Measurements from ENCODE around the gene JARID2. TPM values are rescaled to one million over a fixed set of nuclear protein-coding genes. Genes with fewer than 3 reads are reported as not detected.

Gene JARID2
- total and polyA plus RNA-seq, 7 experiments from 2014 or later: 6.9 to 39.6 (median 24.1) TPM

DNA sequence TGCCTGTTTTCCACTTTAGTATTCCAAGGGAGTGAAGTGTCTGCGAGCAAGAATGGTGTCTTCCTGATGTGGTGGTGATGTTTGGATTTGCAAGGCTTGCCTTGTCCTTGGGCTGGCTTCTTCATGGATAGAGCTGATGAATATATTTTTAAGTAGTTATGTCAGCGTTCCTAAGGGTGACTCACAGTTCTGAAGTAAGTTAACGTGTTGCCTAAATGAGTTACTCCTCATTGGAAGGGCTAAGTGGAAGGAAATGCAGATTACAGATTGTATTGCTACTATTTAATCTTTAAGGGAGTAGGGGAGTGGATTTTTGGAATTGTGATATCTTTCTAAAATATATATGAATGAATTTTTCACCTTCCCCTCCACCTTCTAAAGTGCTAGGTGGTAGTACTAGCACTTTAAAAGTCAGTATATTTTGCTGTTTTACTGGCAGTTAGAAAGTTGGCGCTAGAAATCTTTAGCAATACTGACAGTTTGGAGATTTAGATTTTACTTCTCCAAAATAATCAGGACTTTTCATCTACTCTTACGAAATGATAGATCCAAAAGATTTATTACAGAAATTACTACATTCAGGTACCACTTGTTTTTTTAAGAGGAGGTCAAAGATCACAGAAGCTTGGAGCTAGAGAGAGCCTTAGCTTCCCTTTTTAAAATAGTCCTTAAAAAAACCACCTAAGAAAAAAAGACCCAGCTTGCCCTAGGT is 197.4 kb downstream of the JARID2 start:
- POLR2A ChIA-PET: no interaction called here
- no peak overlapping the region for H3K27ac Mint-ChIP-seq
- ATAC-seq: no peak

DNA sequence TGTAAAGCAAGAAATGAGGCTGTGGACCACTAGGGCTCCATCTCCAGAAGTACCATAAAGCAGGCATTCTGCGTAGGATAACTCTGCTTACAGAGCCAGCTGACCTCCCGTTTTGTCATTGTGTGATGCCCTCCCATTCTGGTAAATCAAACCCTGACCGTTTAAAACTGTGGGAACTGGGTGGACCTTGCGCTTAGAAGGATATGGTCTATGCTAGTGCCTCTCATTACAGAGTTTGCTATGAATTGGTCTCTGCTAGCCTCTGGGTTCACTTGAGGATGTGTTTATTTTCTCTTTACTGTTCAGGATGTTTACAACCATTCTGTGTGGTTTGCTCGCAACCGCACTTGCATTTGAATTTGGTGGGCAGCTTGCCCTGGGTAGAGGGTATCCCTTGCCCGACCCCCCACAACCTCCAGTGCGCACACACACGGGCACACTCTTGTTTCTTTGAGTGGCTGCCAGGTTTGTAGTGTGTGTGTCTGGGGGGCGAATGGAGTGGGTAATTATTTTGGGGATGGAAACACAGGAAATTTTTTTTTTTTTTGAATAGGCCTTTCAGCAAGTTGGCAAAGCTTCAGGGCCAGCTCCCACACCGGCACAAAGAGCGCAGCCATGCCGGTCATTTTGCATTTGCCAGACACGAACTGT is 198.3 kb downstream of the JARID2 start:
- no peaks in the 10 kb centered on the region for H3K9me3 ChIP-seq (ENCODE audit: control insufficient read depth in 2 of 3, low read length in 3 of 3)
- H3K4me1 ChIP-seq (ENCODE audit: control insufficient read depth in 2 of 2, insufficient read depth in 2 of 2, low read length in 2 of 2): peaks cover 10 to 13% of the 10 kb centered on the region in 2 donors
- Mint-ChIP-seq H3K4me1 (peaks cover 48 to 83% (median 67%) of the 10 kb centered on the region in 7 donors), H3K4me3 (peak overlapping the region in 1 of 10 donors; percentile 15), H3K27ac (no peak overlapping the region), H3K9me3 (no peaks in the 10 kb centered on the region), H3K36me3 (no peaks in the 10 kb centered on the region), H3K27me3 (no peaks in the 10 kb centered on the region)
- H3K27ac ChIP-seq (ENCODE audit: low read depth, low read length): no peak overlapping the region
- no peak for DNase-seq
- ChIA-PET CTCF (interaction anchor here (1.1 kb wide), 1 partner anchor 19 kb away, joined by 3 read pairs; no protein-coding TSS in a partner anchor), POLR2A (no interaction called here)
- H3K36me3 ChIP-seq (ENCODE audit: control insufficient read depth in 2 of 3, insufficient read depth in 3 of 3, low read length in 3 of 3): no peaks in the 10 kb centered on the region
- intact Hi-C loops (cut with micrococcal nuclease): loop anchor here in 1 of 2 donors (10.0 kb wide), 1 partner anchor 1229 kb away; no protein-coding TSS in a partner anchor
- H3K4me3 ChIP-seq (ENCODE audit: low read length): no peak overlapping the region
- no peaks in the 10 kb centered on the region for H3K27me3 ChIP-seq (ENCODE audit: control insufficient read depth in 2 of 2, insufficient read depth in 2 of 2, low read length in 2 of 2)
- ATAC-seq: no peak

More for the DNA sequence above, 197.4 kb downstream of the JARID2 start:
- Histone ChIP-seq H3K4me1 (ENCODE audit: control insufficient read depth in 2 of 2, insufficient read depth in 2 of 2, low read length in 2 of 2) (peaks cover 14 to 19% of the 10 kb centered on the region in 2 donors), H3K4me3 (ENCODE audit: low read length) (no peak overlapping the region), H3K27ac (ENCODE audit: low read depth, low read length) (no peak overlapping the region), H3K9me3 (ENCODE audit: control insufficient read depth in 2 of 3, low read length in 3 of 3) (no peaks in the 10 kb centered on the region), H3K27me3 (ENCODE audit: control insufficient read depth in 2 of 2, insufficient read depth in 2 of 2, low read length in 2 of 2) (no peaks in the 10 kb centered on the region), H3K36me3 (ENCODE audit: control insufficient read depth in 2 of 3, insufficient read depth in 3 of 3, low read length in 3 of 3) (no peaks in the 10 kb centered on the region)
- Mint-ChIP-seq H3K36me3 (peaks cover 0 to 2% (median 0%) of the 10 kb centered on the region in 5 donors), H3K27me3 (no peaks in the 10 kb centered on the region), H3K9me3 (no peaks in the 10 kb centered on the region), H3K4me1 (peaks cover 51 to 88% (median 71%) of the 10 kb centered on the region in 7 donors), H3K4me3 (no peak overlapping the region)
- no peak for DNase-seq
- CTCF ChIA-PET: interaction anchor here (1.3 kb wide), 1 partner anchor 10 kb away, joined by 4 read pairs; no protein-coding TSS in a partner anchor
- intact Hi-C loops (cut with micrococcal nuclease): loop anchor here in 1 of 2 donors (10.0 kb wide), 1 partner anchor 1228 kb away; no protein-coding TSS in a partner anchor

DNA sequence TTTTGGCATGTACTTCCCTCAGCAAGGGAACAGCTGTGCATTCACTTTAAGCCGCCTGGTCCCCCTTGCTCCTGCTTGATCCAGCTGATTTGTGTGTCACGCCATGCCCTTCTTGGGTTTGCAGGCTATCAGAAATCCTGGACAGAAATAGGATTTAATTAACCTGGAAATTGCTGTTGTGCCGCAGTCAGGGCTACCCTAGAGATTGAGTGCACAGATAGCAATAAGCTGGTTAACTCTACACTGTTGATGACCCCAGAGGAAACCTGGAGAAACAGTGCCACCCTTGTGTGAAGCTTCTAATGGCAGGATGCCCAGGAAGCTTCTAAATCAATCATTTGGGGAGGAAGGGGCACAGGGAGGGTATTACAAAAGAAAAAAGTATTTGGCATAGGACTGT is 199.0 kb downstream of the JARID2 start:
- Histone ChIP-seq H3K9me3 (ENCODE audit: control insufficient read depth in 2 of 3, low read length in 3 of 3) (no peaks in the 10 kb centered on the region), H3K4me3 (ENCODE audit: low read length) (no peak overlapping the region), H3K27ac (ENCODE audit: low read depth, low read length) (no peak overlapping the region), H3K4me1 (ENCODE audit: control insufficient read depth in 2 of 2, insufficient read depth in 2 of 2, low read length in 2 of 2) (peaks cover 5 to 11% of the 10 kb centered on the region in 2 donors), H3K36me3 (ENCODE audit: control insufficient read depth in 2 of 3, insufficient read depth in 3 of 3, low read length in 3 of 3) (no peaks in the 10 kb centered on the region), H3K27me3 (ENCODE audit: control insufficient read depth in 2 of 2, insufficient read depth in 2 of 2, low read length in 2 of 2) (no peaks in the 10 kb centered on the region)
- POLR2A ChIA-PET: interaction anchor here (0.8 kb wide), 1 partner anchor 11 kb away, joined by 3 read pairs; no protein-coding TSS in a partner anchor
- ATAC-seq: no peak
- Mint-ChIP-seq H3K4me1 (peaks cover 44 to 82% (median 67%) of the 10 kb centered on the region in 7 donors), H3K27me3 (no peaks in the 10 kb centered on the region), H3K27ac (peak overlapping the region in 2 of 9 donors; percentile 13 to 20), H3K36me3 (no peaks in the 10 kb centered on the region), H3K4me3 (no peak overlapping the region), H3K9me3 (no peaks in the 10 kb centered on the region)
- no peak for DNase-seq
- CTCF ChIA-PET: interaction anchor here (1.1 kb wide), 1 partner anchor 18 kb away, joined by 3 read pairs; no protein-coding TSS in a partner anchor
- intact Hi-C loops (cut with micrococcal nuclease): loop anchor here in 1 of 2 donors (10.0 kb wide), 1 partner anchor 1230 kb away; no protein-coding TSS in a partner anchor

DNA sequence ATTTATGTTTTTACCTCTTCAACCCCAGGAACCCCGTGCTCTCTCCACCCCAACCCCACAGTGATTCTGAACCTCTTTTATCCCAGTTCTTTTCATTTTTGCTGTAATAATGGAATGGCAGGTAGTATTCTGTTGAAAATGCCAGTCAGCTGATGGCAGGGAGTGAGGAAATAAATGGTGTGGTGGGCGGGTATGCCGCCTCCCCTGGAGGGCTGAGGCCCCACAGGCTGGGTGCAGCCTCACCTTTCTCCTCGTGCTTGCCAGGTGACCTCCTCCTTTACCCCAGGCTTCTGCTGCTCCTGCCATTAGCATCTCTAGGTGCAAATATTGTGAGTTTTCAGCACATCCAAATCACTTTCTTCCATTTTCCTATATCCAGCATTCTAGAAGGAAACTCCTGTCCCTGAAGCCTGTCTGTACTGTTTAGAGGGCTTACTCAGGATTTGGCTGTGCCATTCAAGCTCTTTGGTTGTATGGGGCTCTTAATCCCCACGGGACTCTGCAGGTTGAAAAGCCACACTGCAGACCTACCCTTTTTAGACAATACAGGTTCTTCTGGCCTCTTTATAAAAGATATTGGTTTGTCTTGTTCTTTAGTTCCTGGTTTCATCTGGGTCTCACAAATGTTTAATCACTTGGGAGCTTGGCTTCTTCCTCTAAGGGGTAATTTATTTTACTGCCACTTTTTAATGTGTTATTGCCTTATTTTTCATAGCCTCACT is 201.8 kb downstream of the JARID2 start:
- no peaks in the 10 kb centered on the region for H3K9me3 Mint-ChIP-seq
- Histone ChIP-seq H3K36me3 (ENCODE audit: control insufficient read depth in 2 of 3, insufficient read depth in 3 of 3, low read length in 3 of 3) (no peaks in the 10 kb centered on the region), H3K9me3 (ENCODE audit: control insufficient read depth in 2 of 3, low read length in 3 of 3) (no peaks in the 10 kb centered on the region), H3K4me1 (ENCODE audit: control insufficient read depth in 2 of 2, insufficient read depth in 2 of 2, low read length in 2 of 2) (peaks cover 3 to 10% of the 10 kb centered on the region in 2 donors), H3K27ac (ENCODE audit: low read depth, low read length) (no peak overlapping the region), H3K27me3 (ENCODE audit: control insufficient read depth in 2 of 2, insufficient read depth in 2 of 2, low read length in 2 of 2) (no peaks in the 10 kb centered on the region), H3K4me3 (ENCODE audit: low read length) (no peak overlapping the region)
- POLR2A ChIA-PET: interaction anchor here (1.1 kb wide), 1 partner anchor 9 kb away, joined by 3 read pairs; no protein-coding TSS in a partner anchor
- intact Hi-C loops (cut with micrococcal nuclease): loop anchor here in 1 of 2 donors (10.0 kb wide), 1 partner anchor 1233 kb away; no protein-coding TSS in a partner anchor
- peak overlapping the region in 2 of 9 donors; percentile 2 to 38 for H3K27ac Mint-ChIP-seq
- H3K4me3 Mint-ChIP-seq: peak overlapping the region in 2 of 10 donors; percentile 1 to 22
- peaks cover 46 to 83% (median 69%) of the 10 kb centered on the region in 7 donors for H3K4me1 Mint-ChIP-seq
- H3K36me3 Mint-ChIP-seq: peaks cover 0 to 9% (median 5%) of the 10 kb centered on the region in 5 donors
- H3K27me3 Mint-ChIP-seq: no peaks in the 10 kb centered on the region
- DNase-seq: no peak
- ATAC-seq: no peak
- CTCF ChIA-PET: interaction anchor here (0.6 kb wide), 1 partner anchor 735 kb away, joined by 4 read pairs; no protein-coding TSS in a partner anchor

DNA sequence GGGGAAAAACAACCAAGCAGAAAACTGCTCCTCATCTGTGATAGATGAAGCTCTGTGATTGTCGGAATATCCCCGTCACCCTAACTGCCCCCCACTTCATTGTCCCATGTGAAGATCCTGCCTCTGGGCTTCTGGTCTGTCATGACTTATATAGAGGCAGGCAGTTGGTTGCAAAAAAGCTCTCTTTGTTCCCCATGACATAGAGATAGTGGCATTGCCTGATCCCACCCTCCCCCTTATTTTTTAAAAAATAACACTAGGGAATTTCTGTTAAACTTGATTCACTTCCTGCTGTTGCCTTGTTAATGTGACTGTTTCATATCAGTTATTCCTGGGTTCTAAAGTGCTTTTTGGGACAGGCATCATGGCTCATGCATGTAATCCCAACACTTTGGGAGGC is 203.1 kb downstream of the JARID2 start:
- intact Hi-C loops (cut with micrococcal nuclease): loop anchor here in 1 of 2 donors (10.0 kb wide), 1 partner anchor 1234 kb away; no protein-coding TSS in a partner anchor
- Mint-ChIP-seq H3K4me3 (no peak overlapping the region), H3K27me3 (no peaks in the 10 kb centered on the region), H3K36me3 (peaks cover 5 to 22% (median 15%) of the 10 kb centered on the region in 5 donors), H3K9me3 (no peaks in the 10 kb centered on the region), H3K4me1 (peaks cover 47 to 90% (median 62%) of the 10 kb centered on the region in 7 donors), H3K27ac (no peak overlapping the region)
- ChIA-PET POLR2A (interaction anchor here (0.7 kb wide), 1 partner anchor 96 kb away, joined by 4 read pairs; no protein-coding TSS in a partner anchor), CTCF (interaction anchor here (0.6 to 0.7 kb wide), 2 partner anchors 11 to 754 kb away, joined by 3 to 4 read pairs; no protein-coding TSS in a partner anchor)
- H3K4me1 ChIP-seq (ENCODE audit: control insufficient read depth in 2 of 2, insufficient read depth in 2 of 2, low read length in 2 of 2): peaks cover 3 to 10% of the 10 kb centered on the region in 2 donors
- ATAC-seq (no peak), DNase-seq (no peak)
- H3K27me3 ChIP-seq (ENCODE audit: control insufficient read depth in 2 of 2, insufficient read depth in 2 of 2, low read length in 2 of 2): no peaks in the 10 kb centered on the region
- no peak overlapping the region for H3K27ac ChIP-seq (ENCODE audit: low read depth, low read length)
- peaks cover 0 to 9% (median 0%) of the 10 kb centered on the region in 3 experiments for H3K36me3 ChIP-seq (ENCODE audit: control insufficient read depth in 2 of 3, insufficient read depth in 3 of 3, low read length in 3 of 3)
- no peaks in the 10 kb centered on the region for H3K9me3 ChIP-seq (ENCODE audit: control insufficient read depth in 2 of 3, low read length in 3 of 3)
- H3K4me3 ChIP-seq (ENCODE audit: low read length): no peak overlapping the region

DNA sequence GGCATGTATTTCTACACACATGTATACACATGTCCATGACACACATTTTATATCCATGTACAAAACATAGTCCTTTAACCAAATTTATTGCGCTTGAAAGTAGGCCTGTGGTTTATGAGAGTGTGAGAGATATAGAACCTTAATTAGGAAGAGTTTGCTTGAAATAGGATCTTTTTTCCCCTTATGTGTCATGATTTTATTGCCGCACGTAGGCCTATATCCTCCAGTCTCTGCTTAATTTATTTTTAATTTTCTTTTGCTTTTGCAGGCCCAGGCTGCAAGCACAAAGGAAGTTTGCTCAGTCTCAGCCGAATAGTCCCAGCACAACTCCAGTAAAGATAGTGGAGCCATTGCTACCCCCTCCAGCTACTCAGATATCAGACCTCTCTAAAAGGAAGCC is 205.9 kb downstream of the JARID2 start:
- Mint-ChIP-seq H3K36me3 (peaks cover 5 to 29% (median 22%) of the 10 kb centered on the region in 5 donors), H3K27ac (peak overlapping the region in 8 of 9 donors; percentile 4 to 86 (median 72)), H3K27me3 (no peaks in the 10 kb centered on the region), H3K4me1 (peaks cover 40 to 87% (median 61%) of the 10 kb centered on the region in 7 donors), H3K9me3 (no peaks in the 10 kb centered on the region), H3K4me3 (peak overlapping the region in 5 of 10 donors; percentile 6 to 56 (median 50))
- intact Hi-C loops (cut with micrococcal nuclease): no loop called here
- ATAC-seq: no peak
- H3K27me3 ChIP-seq (ENCODE audit: control insufficient read depth in 2 of 2, insufficient read depth in 2 of 2, low read length in 2 of 2): no peaks in the 10 kb centered on the region
- ChIA-PET CTCF (no interaction called here), POLR2A (no interaction called here)
- no peaks in the 10 kb centered on the region for H3K9me3 ChIP-seq (ENCODE audit: control insufficient read depth in 2 of 3, low read length in 3 of 3)
- no peak for DNase-seq
- peak overlapping the region; percentile 37 for H3K27ac ChIP-seq (ENCODE audit: low read depth, low read length)
- peaks cover 3 to 10% of the 10 kb centered on the region in 2 donors for H3K4me1 ChIP-seq (ENCODE audit: control insufficient read depth in 2 of 2, insufficient read depth in 2 of 2, low read length in 2 of 2)
- H3K36me3 ChIP-seq (ENCODE audit: control insufficient read depth in 2 of 3, insufficient read depth in 3 of 3, low read length in 3 of 3): peaks cover 0 to 19% (median 0%) of the 10 kb centered on the region in 3 experiments
- no peak overlapping the region for H3K4me3 ChIP-seq (ENCODE audit: low read length)
